H1 (cell line): ENCODE results near the gene KCNK3. TPM values are rescaled to one million over a fixed set of nuclear protein-coding genes. Genes with fewer than 3 reads are reported as not detected.

ENCODE experiments used
- CTCF ChIA-PET: fragments of 300-600 bp; sonication (Branson Sonifier 250); formaldehyde crosslinking; loops from one replicate; lab custom pipeline; 2021; ENCODE audit not compliant: partially characterized antibody; lab: Charles Lee
- POLR2A ChIA-PET: fragments of 300-600 bp; sonication (Branson Sonifier 250); formaldehyde crosslinking; loops from one replicate; lab custom pipeline; 2021; ENCODE audit warnings: inconsistent platforms; ENCODE audit not compliant: partially characterized antibody; lab: Charles Lee
- DNase-seq, 2 experiments: peaks; one replicate each; pipeline versions ENCODE4 v3.0.0 to v3.0.0-alpha.2; 2010 to 2022; ENCODE audit warnings: low spot score in 2 of 2, low read depth in 1 of 2, mixed read lengths in 1 of 2
- FAIRE-seq: peaks from 2 replicates; lab custom pipeline; 2011; peaks lifted over from hg19 to GRCh38; lab: Jason Lieb, UNC
- H2AFZ ChIP-seq: 2 replicates; pipeline ENCODE4 v1.8.1; 2012; ENCODE audit warnings: low read length, inconsistent platforms
- H2AK5ac ChIP-seq: 2 replicates; pipeline ENCODE4 v1.6.1; 2013; ENCODE audit warnings: low read depth, low read length
- H2BK120ac ChIP-seq: replicated peaks from 2 replicates; pipeline ENCODE3; 2013; ENCODE audit warnings: low read depth, low read length, inconsistent platforms
- H2BK12ac ChIP-seq: 2 replicates; pipeline ENCODE4 v1.6.1; 2013; ENCODE audit warnings: low read depth, low read length
- H2BK15ac ChIP-seq: 2 replicates; pipeline ENCODE4 v1.6.1; 2013; ENCODE audit warnings: low read length
- H2BK20ac ChIP-seq: 2 replicates; pipeline ENCODE4 v1.6.1; 2013; ENCODE audit warnings: low read length
- H2BK5ac ChIP-seq: 2 replicates; pipeline ENCODE4 v1.6.1; 2013; ENCODE audit warnings: low read depth, low read length
- H3K14ac ChIP-seq: 2 replicates; pipeline ENCODE4 v1.6.1; 2013; ENCODE audit warnings: inconsistent platforms; ENCODE audit not compliant: insufficient read length
- H3K18ac ChIP-seq: 2 replicates; pipeline ENCODE4 v1.6.1; 2013; ENCODE audit warnings: low read length; ENCODE audit errors: extremely low read depth
- H3K23ac ChIP-seq: 2 replicates; pipeline ENCODE4 v1.6.1; 2013; ENCODE audit warnings: inconsistent platforms; ENCODE audit not compliant: insufficient read length
- H3K23me2 ChIP-seq: 2 replicates; pipeline ENCODE4 v1.6.1; 2013; ENCODE audit warnings: low read depth, low read length
- H3K27ac ChIP-seq: 2 replicates; pipeline ENCODE4 v1.6.1; 2011; ENCODE audit warnings: low read depth, low read length, inconsistent platforms
- H3K27me3 ChIP-seq, 4 experiments: replicated peaks in 1 of 4; 1 replicate in 1 of 4; 2 replicates in 3 of 4; pipeline versions ENCODE4 v1.6.1 to v1.8.1; 2011 to 2013; ENCODE audit warnings: low read length in 3 of 4, mild to moderate bottlenecking in 3 of 4, inconsistent platforms in 2 of 4, mixed read lengths in 2 of 4, moderate library complexity in 1 of 4; ENCODE audit not compliant: control insufficient read depth in 3 of 4, insufficient read depth in 3 of 4; ENCODE audit errors: extremely low read depth in 1 of 4
- H3K36me3 ChIP-seq, 4 experiments: 2 replicates each; pipeline versions ENCODE4 v1.6.1 to v1.8.1; 2011 to 2013; ENCODE audit warnings: mild to moderate bottlenecking in 4 of 4, low read length in 3 of 4, moderate library complexity in 2 of 4, control low read depth in 1 of 4, inconsistent platforms in 1 of 4; ENCODE audit not compliant: insufficient read depth in 4 of 4, control insufficient read depth in 2 of 4
- H3K4ac ChIP-seq: replicated peaks from 2 replicates; pipeline ENCODE3; 2013; ENCODE audit warnings: low read length, low read depth, mixed read lengths, inconsistent platforms; ENCODE audit not compliant: insufficient read length
- H3K4me1 ChIP-seq, 4 experiments: replicated peaks in 1 of 4; 1 replicate in 1 of 4; 2 replicates in 3 of 4; pipeline versions ENCODE4 v1.6.1 to v1.8.1; 2011 to 2013; ENCODE audit warnings: low read length in 3 of 4, inconsistent platforms in 2 of 4, mixed read lengths in 1 of 4; ENCODE audit not compliant: insufficient read depth in 4 of 4, control insufficient read depth in 3 of 4
- H3K4me2 ChIP-seq, 2 experiments: 2 replicates each; pipeline versions ENCODE4 v1.6.1 to v1.8.1; 2011 to 2013; ENCODE audit warnings: low read depth in 2 of 2, low read length in 2 of 2, control low read depth in 1 of 2, inconsistent platforms in 1 of 2, mild to moderate bottlenecking in 1 of 2; ENCODE audit not compliant: insufficient read depth in 1 of 2
- H3K4me3 ChIP-seq, 4 experiments: fragments of 200-600, 300-600 bp in 1 of 4; sonication (generic), shearing (Covaris generic), sonication (Bioruptor Twin) in 1 of 4; 2 replicates each; pipeline versions ENCODE4 v1.5.1 to v1.8.1; 2011 to 2016; ENCODE audit warnings: low read length in 4 of 4, low read depth in 3 of 4, control low read depth in 2 of 4, inconsistent platforms in 2 of 4, mild to moderate bottlenecking in 2 of 4, mixed read lengths in 1 of 4, moderate library complexity in 1 of 4; ENCODE audit not compliant: insufficient read depth in 2 of 4; ENCODE audit errors: extremely low read depth in 1 of 4
- H3K56ac ChIP-seq: replicated peaks from 2 replicates; pipeline ENCODE3; 2013; ENCODE audit warnings: low read depth, mild to moderate bottlenecking, mixed read lengths, low read length, inconsistent platforms; ENCODE audit not compliant: insufficient read length
- H3K79me1 ChIP-seq: 2 replicates; pipeline ENCODE4 v1.6.1; 2013; ENCODE audit warnings: low read depth, low read length, control low read depth
- H3K79me2 ChIP-seq, 2 experiments: 2 replicates each; pipeline versions ENCODE4 v1.6.1 to v1.8.1; 2012 to 2013; ENCODE audit warnings: low read length in 2 of 2, mild to moderate bottlenecking in 2 of 2, inconsistent platforms in 1 of 2; ENCODE audit not compliant: insufficient read depth in 2 of 2, control insufficient read depth in 1 of 2
- H3K9ac ChIP-seq, 4 experiments: replicated peaks in 1 of 4; 1 replicate in 1 of 4; 2 replicates in 3 of 4; pipeline versions ENCODE4 v1.6.1 to v1.8.1; 2011 to 2013; ENCODE audit warnings: low read depth in 3 of 4, low read length in 3 of 4, control low read depth in 2 of 4, mild to moderate bottlenecking in 2 of 4, moderate library complexity in 2 of 4, inconsistent platforms in 1 of 4; ENCODE audit errors: extremely low read depth in 1 of 4
- H3K9me3 ChIP-seq, 2 experiments: 2 replicates each; pipeline versions ENCODE4 v1.6.1 to v1.8.1; 2012 to 2013; ENCODE audit warnings: mild to moderate bottlenecking in 2 of 2, moderate library complexity in 2 of 2, control low read depth in 1 of 2, inconsistent platforms in 1 of 2, low read depth in 1 of 2, low read length in 1 of 2, mixed read lengths in 1 of 2; ENCODE audit not compliant: insufficient read depth in 2 of 2
- H4K20me1 ChIP-seq, 2 experiments: replicated peaks in 1 of 2; 2 replicates each; pipeline versions ENCODE3 to v1.8.1; 2011 to 2013; ENCODE audit warnings: inconsistent platforms in 2 of 2, low read length in 2 of 2, mild to moderate bottlenecking in 1 of 2; ENCODE audit not compliant: insufficient read depth in 2 of 2, control insufficient read depth in 1 of 2
- H4K5ac ChIP-seq: 2 replicates; pipeline ENCODE4 v1.6.1; 2013; ENCODE audit warnings: low read length, low read depth, mixed read lengths, inconsistent platforms; ENCODE audit not compliant: insufficient read length
- H4K8ac ChIP-seq: 2 replicates; pipeline ENCODE4 v1.8.0; 2013; ENCODE audit warnings: mild to moderate bottlenecking, moderate library complexity, low read length, inconsistent platforms; ENCODE audit not compliant: insufficient read depth; ENCODE audit errors: extremely low read depth
- H4K91ac ChIP-seq: replicated peaks from 2 replicates; pipeline ENCODE3; 2013; ENCODE audit warnings: low read length, mixed read lengths, inconsistent platforms; ENCODE audit not compliant: insufficient read length
- CEBPB ChIP-seq: IDR thresholded peaks from 2 replicates; pipeline ENCODE4 v1.6.1; 2012; ENCODE audit warnings: low read depth, low read length
- EP300 ChIP-seq, 2 experiments: IDR thresholded peaks; 1 replicate in 1 of 2; 2 replicates in 1 of 2; pipeline ENCODE4 v1.6.1; 2011 to 2012; ENCODE audit warnings: low read depth in 2 of 2, low read length in 2 of 2, mild to moderate bottlenecking in 2 of 2, borderline replicate concordance in 1 of 2, inconsistent platforms in 1 of 2, moderate library complexity in 1 of 2
- FOSL1 ChIP-seq: IDR thresholded peaks from 2 replicates; pipeline ENCODE4 v1.6.1; 2011; ENCODE audit warnings: mild to moderate bottlenecking, low read depth, low read length, moderate library complexity; ENCODE audit not compliant: insufficient read depth
- GTF2F1 ChIP-seq: IDR thresholded peaks from 2 replicates; pipeline ENCODE4 v1.6.1; 2012; ENCODE audit warnings: low read depth, low read length, improper control_type of control experiment, borderline replicate concordance
- KDM4A ChIP-seq: IDR thresholded peaks from one replicate; pipeline ENCODE4 v1.7.1; 2012; ENCODE audit warnings: low read depth, mild to moderate bottlenecking, moderate library complexity, low read length, inconsistent platforms; ENCODE audit not compliant: severe bottlenecking
- POLR2A ChIP-seq, 2 experiments: IDR thresholded peaks; 1 replicate in 1 of 2; 2 replicates in 1 of 2; pipeline ENCODE4 v1.6.1; 2011; ENCODE audit warnings: low read depth in 2 of 2, low read length in 2 of 2, mild to moderate bottlenecking in 2 of 2; ENCODE audit errors: control extremely low read depth in 1 of 2
- RXRA ChIP-seq: IDR thresholded peaks from 2 replicates; pipeline ENCODE4 v1.6.1; 2011; ENCODE audit warnings: low read depth, mild to moderate bottlenecking, low read length, moderate library complexity; ENCODE audit not compliant: insufficient read depth
- SIX5 ChIP-seq: IDR thresholded peaks from 2 replicates; pipeline ENCODE4 v1.6.1; 2011; ENCODE audit warnings: mild to moderate bottlenecking, low read depth, low read length
- SP2 ChIP-seq: IDR thresholded peaks from 2 replicates; pipeline ENCODE4 v1.6.1; 2012; ENCODE audit warnings: mild to moderate bottlenecking, low read length, inconsistent platforms
- SRF ChIP-seq: IDR thresholded peaks from 2 replicates; pipeline ENCODE4 v1.6.1; 2011; ENCODE audit warnings: mild to moderate bottlenecking, low read depth, low read length, moderate library complexity
- TAF7 ChIP-seq: optimal IDR thresholded peaks from 2 replicates; pipeline ENCODE3; 2011; ENCODE audit warnings: low read depth, mild to moderate bottlenecking, inconsistent platforms, low read length, moderate library complexity, borderline replicate concordance
- WGBS, 2 experiments: shearing (Covaris generic) in 1 of 2; methylation state at CpG; one replicate each; pipeline versions ENCODE4 v1.1.6 to v1.1.7; 2013 to 2015; ENCODE audit warnings: low lambda C conversion rate in 2 of 2, mixed read lengths in 2 of 2, inconsistent platforms in 1 of 2, low coverage in 1 of 2, missing lambda C conversion rate in 1 of 2; ENCODE audit not compliant: insufficient replicate concordance in 2 of 2, insufficient coverage in 1 of 2, insufficient read length in 1 of 2; ENCODE audit errors: extremely low coverage in 1 of 2, missing lambda C conversion rate in 1 of 2; 5-methylcytosine and 5-hydroxymethylcytosine counted together
- polyA plus RNA-seq, 7 experiments: library from polyadenylated mRNA; depleted of rRNA in 3 of 7; stranded (reverse) in 5 of 7; unstranded in 2 of 7; fragments of >200 nt in 5 of 7; fragments of 200-250 nt in 2 of 7; gene quantifications; 1 replicate in 5 of 7; 2 replicates in 1 of 7; 4 replicates in 1 of 7; pipeline versions ENCODE4 v1.2.1 to v1.2.3, GENCODE V29; 2011 to 2013; ENCODE audit warnings: missing spikeins in 2 of 7, mixed read lengths in 2 of 7
- total RNA-seq: library from RNA; stranded (reverse); fragmentation: NEBNext Ultra II Directional; extraction: Animal tissue kit (Norgen Biotek cat#: 25700); gene quantifications from 2 replicates; pipeline ENCODE4 v1.2.1, GENCODE V29; 2021

The KCNK3 gene
- total and polyA plus RNA-seq, 2 of the 8 experiments (the other 6 are each of a cell fraction or from before 2014, with no cell fraction given) = 0.29 to 0.30 TPM

DNA sequence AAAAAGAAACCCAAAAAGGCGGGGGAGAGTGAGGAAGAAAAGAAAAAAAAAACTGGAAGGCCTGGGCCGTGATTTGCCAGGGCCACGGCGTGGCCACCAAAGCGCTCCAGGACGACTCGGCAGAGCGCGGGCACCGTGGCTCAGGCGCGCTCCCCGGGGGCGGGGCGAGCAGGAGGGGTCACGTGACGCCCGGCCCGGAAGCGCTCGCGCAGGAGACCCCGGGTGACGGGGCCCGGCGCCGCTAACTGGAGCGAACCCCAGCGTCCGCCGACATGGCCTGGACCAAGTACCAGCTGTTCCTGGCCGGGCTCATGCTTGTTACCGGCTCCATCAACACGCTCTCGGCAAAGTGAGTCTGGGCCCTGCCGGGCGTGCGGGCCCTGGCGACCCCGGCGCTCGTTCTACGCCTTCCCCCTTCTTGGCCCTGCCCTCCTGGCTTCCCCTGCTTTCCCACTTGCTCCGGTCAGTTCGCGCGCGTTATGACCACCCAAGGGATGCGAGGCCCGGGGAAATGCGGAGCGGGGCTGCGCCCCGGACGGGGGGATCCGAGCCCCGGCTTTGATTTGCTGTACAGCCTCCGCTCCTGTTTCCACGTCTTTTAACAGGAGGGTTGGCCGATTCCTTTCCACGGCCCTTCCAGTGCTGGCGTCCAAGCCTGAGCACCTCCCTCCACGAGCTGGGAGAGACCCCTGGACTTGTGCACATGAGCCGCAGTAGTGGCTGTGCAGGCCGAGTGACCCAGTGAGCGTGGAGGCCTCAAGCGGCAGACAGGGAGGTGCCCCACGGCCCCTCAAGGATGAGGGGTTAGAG, 71.8 kb downstream of the KCNK3 start, which contains the start of gene SLC35F6:
TSS of gene SLC35F6 (plus strand) at position 207 of the 810 bp plus-strand sequence. CDS start at position 273, 66 bp downstream.
- Histone ChIP-seq H3K4me3 (peak within 1 kb of the TSS; percentile 78 to 90 (median 86)), H2BK5ac (peak within 1 kb of the TSS; percentile 68; the same call in 1 of the 2 replicates), H3K4me1 (peaks cover 0 to 8% (median 4%) of the 10 kb centered on the region in 4 experiments; a peak in 4 of 7 replicates), H3K4ac (peak within 1 kb of the TSS; percentile 62), H2AK5ac (no peak within 1 kb of the TSS), H4K5ac (peak within 1 kb of the TSS; percentile 41), H4K8ac (peak within 1 kb of the TSS; percentile 90; the same call in 1 of the 2 replicates), H3K79me2 (peaks cover 0 to 2% of the 10 kb centered on the region in 2 experiments; a peak in 1 of 4 replicates), H3K27me3 (peaks cover 0 to 6% (median 0%) of the 10 kb centered on the region in 4 experiments; a peak in 2 of 7 replicates), H4K91ac (no peak within 1 kb of the TSS), H2AFZ (no peak within 1 kb of the TSS), H2BK120ac (no peak within 1 kb of the TSS), H3K18ac (peak within 1 kb of the TSS; percentile 83), H3K9me3 (no peaks in the 10 kb centered on the region), H2BK12ac (0 out of 2 replicates have a peak within 1 kb of the TSS, but pooled peaks have one; percentile 31), H3K9ac (peak within 1 kb of the TSS; percentile 57 to 73 (median 64)), H3K23me2 (peaks cover 3% of the 10 kb centered on the region; the same call in 1 of the 2 replicates), H3K4me2 (peak within 1 kb of the TSS; percentile 76 to 95), H3K14ac (no peak within 1 kb of the TSS), H3K23ac (no peak within 1 kb of the TSS), H4K20me1 (peaks cover 1 to 5% of the 10 kb centered on the region in 2 experiments), H3K56ac (peak within 1 kb of the TSS; percentile 72), H3K27ac (0 out of 2 replicates have a peak within 1 kb of the TSS, but pooled peaks have one; percentile 14), H3K79me1 (peaks cover under 1% of the 10 kb centered on the region; the same call in 1 of the 2 replicates), H2BK15ac (0 out of 2 replicates have a peak within 1 kb of the TSS, but pooled peaks have one; percentile 61), H2BK20ac (no peak within 1 kb of the TSS), H3K36me3 (no peaks in the 10 kb centered on the region)
- no peak for FAIRE-seq
- CTCF ChIA-PET = interaction anchor here (1.4 to 1.5 kb wide), 5 partner anchors 8 to 223 kb away, joined by 3 to 5 read pairs (median 4); no protein-coding TSS in a partner anchor
- DNase-seq = peak in 1 of 2 experiments; percentile 86
- WGBS, 2 experiments = 11% methylated on average over 42 of the region's 68 CpGs; no CpG with 5 or more reads in 1 of the 2 experiments
- POLR2A ChIA-PET = interaction anchor here (0.7 to 1.4 kb wide), 4 partner anchors 11 to 166 kb away, joined by 3 read pairs; no protein-coding TSS in a partner anchor
- TF ChIP-seq TAF7 = no peak
- TF ChIP-seq POLR2A (IDR thresholded peaks at IDR 0.05; ENCODE audit: control extremely low read depth in 1 of 2, low read depth in 2 of 2, low read length in 2 of 2) = peak in 1 of 2 experiments; percentile 76; a peak in 2 of 3 replicates
- no peak for TF ChIP-seq CEBPB
- no peak for TF ChIP-seq RXRA
- TF ChIP-seq SIX5 = no peak
- no peak for TF ChIP-seq SRF
- peak; percentile 81 for TF ChIP-seq KDM4A
- TF ChIP-seq SP2 = no peak
- no peak for TF ChIP-seq EP300 (IDR thresholded peaks at IDR 0.05; ENCODE audit: borderline replicate concordance in 1 of 2, low read depth in 2 of 2, low read length in 2 of 2)
- TF ChIP-seq GTF2F1 = no peak
- TF ChIP-seq FOSL1 = no peak
